Left ventricle myocardium inferior (tissue), 1 donor: ENCODE results near the gene ACOT9. TPM values are rescaled to one million over a fixed set of nuclear protein-coding genes. Genes with fewer than 3 reads are reported as not detected.
"Not testable (repeated sequence)": the region's sequence is repeated elsewhere in the genome, so short reads cannot be mapped to it uniquely, and the experiment has no call there.

Experiments
- DNase-seq: peaks from one replicate; pipeline ENCODE4 v3.0.0-alpha.2; 2020
- H3K27ac ChIP-seq: fragments of 200-600 bp; replicated peaks from 2 replicates; pipeline ENCODE4 v1.8.0; 2021
- H3K27me3 ChIP-seq: fragments of 200-600 bp; 2 replicates; pipeline ENCODE4 v1.8.0; 2021; ENCODE audit warnings: low read depth
- H3K36me3 ChIP-seq: fragments of 200-600 bp; 2 replicates; pipeline ENCODE4 v1.8.0; 2021
- H3K4me1 ChIP-seq: fragments of 200-600 bp; 2 replicates; pipeline ENCODE4 v1.8.0; 2021
- H3K4me3 ChIP-seq: fragments of 200-600 bp; 2 replicates; pipeline ENCODE4 v1.8.0; 2021; ENCODE audit warnings: mild to moderate bottlenecking, moderate library complexity
- H3K9me3 ChIP-seq: fragments of 200-600 bp; replicated peaks from 2 replicates; pipeline ENCODE4 v1.8.0; 2021
- intact Hi-C: fragments of 100-400 bp; cut with micrococcal nuclease; formaldehyde crosslinking; loops from one replicate; pipeline ENCODE4 v1.11.0; 2022
- total RNA-seq: library from RNA; stranded (reverse); fragmentation: NEBNext Ultra II Directional; extraction: Animal tissue kit (Norgen Biotek cat#: 25700); gene quantifications from one replicate; pipeline ENCODE4 v1.2.1, GENCODE V29; 2021
- TF ChIP-seq, protein P1 (sequence below): fragments of 200-600 bp; IDR thresholded peaks from 2 replicates; pipeline ENCODE4 v1.8.0; 2021; ENCODE audit warnings: antibody characterized with exemption, mild to moderate bottlenecking, borderline replicate concordance
- donor health status: DM: no; HTN: yes; CAD: no; lungs with severe emphysema.

ACOT9 gene
- total RNA-seq, 1 donor from 2014 or later = 49.1 TPM

DNA sequence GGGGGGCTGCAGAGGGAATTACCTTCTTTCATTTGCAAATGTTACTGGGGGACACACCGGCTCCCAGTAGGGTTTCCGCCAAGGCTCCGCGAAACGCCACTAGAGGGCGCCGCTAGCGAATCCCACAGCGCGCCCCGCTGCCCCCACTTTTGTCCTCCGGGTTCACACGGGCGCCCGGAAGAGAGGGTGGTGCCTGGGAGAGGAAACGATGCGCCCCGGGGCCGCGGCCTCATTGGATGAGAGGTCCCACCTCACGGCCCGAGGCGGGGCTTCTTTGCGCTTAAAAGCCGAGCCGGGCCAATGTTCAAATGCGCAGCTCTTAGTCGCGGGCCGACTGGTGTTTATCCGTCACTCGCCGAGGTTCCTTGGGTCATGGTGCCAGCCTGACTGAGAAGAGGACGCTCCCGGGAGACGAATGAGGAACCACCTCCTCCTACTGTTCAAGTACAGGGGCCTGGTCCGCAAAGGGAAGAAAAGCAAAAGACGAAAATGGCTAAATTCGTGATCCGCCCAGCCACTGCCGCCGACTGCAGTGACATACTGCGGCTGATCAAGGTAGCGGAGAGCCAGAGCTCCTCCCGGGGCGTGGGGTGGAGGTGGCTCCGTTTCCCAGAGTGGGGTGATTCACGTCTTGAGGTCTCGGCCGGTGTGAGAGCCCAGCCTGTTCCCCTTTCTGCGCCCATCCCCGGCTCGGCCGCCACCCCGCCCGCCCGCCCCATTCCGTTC lies 40.0 kb upstream of the ACOT9 start, which contains the start of gene SAT1:
SAT1 (plus strand) TSS at position 311 of the 726 bp plus-strand sequence; CDS start at position 490, 179 bp downstream.
- peaks cover 11% of the 10 kb centered on the region for H3K4me1 ChIP-seq
- TF ChIP-seq, protein P1, sequence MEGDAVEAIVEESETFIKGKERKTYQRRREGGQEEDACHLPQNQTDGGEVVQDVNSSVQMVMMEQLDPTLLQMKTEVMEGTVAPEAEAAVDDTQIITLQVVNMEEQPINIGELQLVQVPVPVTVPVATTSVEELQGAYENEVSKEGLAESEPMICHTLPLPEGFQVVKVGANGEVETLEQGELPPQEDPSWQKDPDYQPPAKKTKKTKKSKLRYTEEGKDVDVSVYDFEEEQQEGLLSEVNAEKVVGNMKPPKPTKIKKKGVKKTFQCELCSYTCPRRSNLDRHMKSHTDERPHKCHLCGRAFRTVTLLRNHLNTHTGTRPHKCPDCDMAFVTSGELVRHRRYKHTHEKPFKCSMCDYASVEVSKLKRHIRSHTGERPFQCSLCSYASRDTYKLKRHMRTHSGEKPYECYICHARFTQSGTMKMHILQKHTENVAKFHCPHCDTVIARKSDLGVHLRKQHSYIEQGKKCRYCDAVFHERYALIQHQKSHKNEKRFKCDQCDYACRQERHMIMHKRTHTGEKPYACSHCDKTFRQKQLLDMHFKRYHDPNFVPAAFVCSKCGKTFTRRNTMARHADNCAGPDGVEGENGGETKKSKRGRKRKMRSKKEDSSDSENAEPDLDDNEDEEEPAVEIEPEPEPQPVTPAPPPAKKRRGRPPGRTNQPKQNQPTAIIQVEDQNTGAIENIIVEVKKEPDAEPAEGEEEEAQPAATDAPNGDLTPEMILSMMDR = peak; percentile 76
- peak within 1 kb of the TSS; percentile 80 for H3K4me3 ChIP-seq
- no peaks in the 10 kb centered on the region for H3K27me3 ChIP-seq
- no peaks in the 10 kb centered on the region for H3K9me3 ChIP-seq
- peak within 1 kb of the TSS; percentile 95 for H3K27ac ChIP-seq
- DNase-seq = peak; percentile 95
- peaks cover 9% of the 10 kb centered on the region for H3K36me3 ChIP-seq
- intact Hi-C loops = loop anchor here (5.0 kb wide), 1 partner anchor 119 kb away; no protein-coding TSS in a partner anchor

DNA sequence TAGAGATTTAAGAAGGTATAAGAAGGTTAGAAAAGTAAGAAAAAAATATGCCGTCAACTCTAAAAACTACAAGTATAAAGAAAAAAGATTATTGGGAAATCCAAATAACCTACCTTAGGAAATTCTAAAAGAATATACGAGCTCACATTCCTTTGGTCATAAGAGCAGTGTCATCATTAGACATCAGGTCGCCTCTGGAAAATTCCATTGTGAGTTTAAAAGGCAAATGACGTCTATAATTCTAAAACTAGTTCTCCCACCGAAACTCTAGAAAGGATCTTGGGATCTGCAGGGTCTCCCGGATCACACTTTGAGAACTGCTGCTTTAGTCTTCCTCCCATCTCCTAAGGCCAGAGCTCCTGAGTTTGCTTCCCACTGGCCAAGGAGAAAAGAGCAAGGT lies 39.4 kb upstream of the ACOT9 start:
- Histone ChIP-seq H3K27me3 (no peaks in the 10 kb centered on the region), H3K4me1 (peaks cover 11% of the 10 kb centered on the region), H3K36me3 (peaks cover 9% of the 10 kb centered on the region), H3K4me3 (peak overlapping the region; percentile 80), H3K9me3 (no peaks in the 10 kb centered on the region), H3K27ac (peak overlapping the region; percentile 70)
- intact Hi-C loops = loop anchor here (5.0 kb wide), 1 partner anchor 120 kb away; no protein-coding TSS in a partner anchor
- DNase-seq = no peak
- TF ChIP-seq, protein P1 = no peak

DNA sequence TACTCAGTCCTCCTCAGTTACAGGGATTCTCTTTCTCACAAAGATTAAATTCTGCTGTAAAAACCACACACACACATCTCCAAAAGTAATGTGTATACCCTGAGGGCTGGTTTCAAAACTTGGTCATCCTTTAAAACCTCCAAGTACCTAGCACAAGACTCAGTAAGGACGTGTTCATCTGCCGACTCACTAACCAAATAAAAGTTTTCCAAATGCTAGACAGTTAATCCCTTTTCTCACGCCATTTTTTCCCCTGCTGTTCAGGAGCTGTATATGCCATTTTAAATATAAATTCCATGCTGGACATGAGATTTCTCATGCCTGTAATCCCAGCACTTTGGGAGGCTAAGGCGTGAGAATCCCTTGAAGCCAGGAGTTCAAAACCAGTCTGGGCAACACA lies 35.9 kb upstream of the ACOT9 start:
- Histone ChIP-seq H3K4me1 (peaks cover 3% of the 10 kb centered on the region), H3K36me3 (no peaks in the 10 kb centered on the region), H3K9me3 (no peaks in the 10 kb centered on the region), H3K4me3 (no peak overlapping the region), H3K27me3 (no peaks in the 10 kb centered on the region), H3K27ac (no peak overlapping the region)
- DNase-seq = no peak
- TF ChIP-seq, protein P1 = no peak
- intact Hi-C loops = no loop called here

DNA sequence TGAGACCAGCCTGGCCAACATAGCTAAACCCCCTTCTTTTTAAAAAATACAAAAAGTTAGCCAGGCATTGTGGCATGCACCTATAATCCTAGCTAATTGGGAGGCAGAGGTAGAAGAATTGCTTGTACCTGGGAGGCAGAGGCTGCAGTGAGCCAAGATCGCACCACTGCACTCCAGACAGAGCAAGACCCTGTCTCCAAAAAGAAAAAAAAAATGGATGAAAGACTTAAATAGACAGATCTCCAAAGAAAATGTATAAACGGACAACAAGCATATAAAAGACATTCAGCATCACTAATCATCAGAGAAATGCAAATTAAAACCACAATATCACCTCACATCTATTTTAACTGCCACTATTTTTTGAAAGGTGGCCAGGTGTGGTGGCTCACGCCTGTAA lies 33.3 kb upstream of the ACOT9 start:
- Histone ChIP-seq H3K36me3 (no peaks in the 10 kb centered on the region), H3K27ac (no peak overlapping the region), H3K9me3 (no peaks in the 10 kb centered on the region), H3K4me3 (no peak overlapping the region), H3K4me1 (no peaks in the 10 kb centered on the region), H3K27me3 (no peaks in the 10 kb centered on the region)
- intact Hi-C loops = no loop called here
- DNase-seq = no peak
- TF ChIP-seq, protein P1 = no peak

DNA sequence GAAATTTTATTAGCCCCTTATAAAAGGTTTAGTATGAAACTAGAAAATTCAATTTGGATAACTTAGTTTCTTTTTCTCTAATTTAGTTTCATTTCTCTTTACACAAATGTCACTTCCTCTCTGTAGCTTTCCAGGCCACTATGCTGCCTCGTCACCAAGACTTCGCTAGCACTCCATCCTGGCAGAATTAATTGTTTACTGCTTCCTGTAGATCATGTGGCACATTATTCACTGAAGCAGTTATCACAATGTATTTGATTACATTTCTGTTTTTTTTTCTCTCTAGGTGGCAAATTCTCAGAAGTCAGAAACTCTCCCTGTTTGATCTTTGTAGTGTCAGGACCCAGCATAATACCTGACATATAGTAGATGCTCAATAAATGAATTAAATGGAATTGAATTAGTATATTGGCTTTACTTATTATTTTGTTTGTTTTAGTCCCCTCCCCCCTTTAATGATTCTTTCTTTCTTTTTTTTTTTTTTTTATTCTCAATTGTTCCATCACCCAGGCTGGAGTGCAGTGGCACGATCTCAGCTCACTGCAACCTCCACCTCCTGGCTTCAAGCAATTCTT lies 30.6 kb upstream of the ACOT9 start:
- Histone ChIP-seq H3K4me3 (no peak overlapping the region), H3K36me3 (no peaks in the 10 kb centered on the region), H3K4me1 (no peaks in the 10 kb centered on the region), H3K27me3 (no peaks in the 10 kb centered on the region), H3K9me3 (no peaks in the 10 kb centered on the region), H3K27ac (peak overlapping the region; percentile 36)
- no peak for DNase-seq
- TF ChIP-seq, protein P1 = no peak
- intact Hi-C loops = no loop called here

DNA sequence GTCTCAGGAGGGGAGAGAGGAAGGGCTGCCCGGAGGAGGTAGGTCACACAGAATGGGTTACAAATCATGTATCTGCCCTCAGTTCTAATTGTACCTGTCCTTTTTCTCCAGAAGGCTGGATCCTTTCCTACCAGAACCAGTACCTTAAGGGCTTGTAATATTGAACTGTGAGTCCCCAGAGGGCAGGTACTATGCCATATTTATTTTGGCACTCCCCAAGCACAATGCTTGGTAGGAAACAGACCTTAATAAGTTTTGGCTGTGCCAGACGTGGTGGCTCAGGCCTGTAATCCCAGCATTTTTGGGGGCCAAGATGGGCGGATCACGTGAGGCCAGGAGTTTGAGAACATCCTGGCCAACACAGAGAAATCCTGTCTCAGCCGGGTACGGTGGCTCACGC lies 28.0 kb upstream of the ACOT9 start:
- DNase-seq, H3K27ac ChIP-seq, H3K4me3 ChIP-seq, H3K4me1 ChIP-seq, H3K36me3 ChIP-seq, H3K27me3 ChIP-seq, H3K9me3 ChIP-seq, intact Hi-C loops: not testable (repeated sequence)
